Astrocyte of the cerebellum (primary cell): ENCODE results near the gene RPS14.

ENCODE experiments used
- DNase-seq: peaks from one replicate; pipeline ENCODE4 v3.0.0-alpha.2; 2011; ENCODE audit warnings: low read depth
- H3K4me3 ChIP-seq: 2 replicates; pipeline ENCODE4 v1.5.1; 2011; ENCODE audit warnings: mild to moderate bottlenecking, low read depth, low read length, moderate library complexity
- in situ Hi-C: cut with HindIII; loops from 2 replicates; pipeline ENCODE4 v1.10.0; 2017; ENCODE audit warnings: low sequenced_read_pairs
- TF ChIP-seq, protein P1 (sequence below): IDR thresholded peaks from 2 replicates; pipeline ENCODE4 v1.5.1; 2012; ENCODE audit warnings: low read length, low read depth, moderate library complexity, mild to moderate bottlenecking; ENCODE audit errors: missing control alignments

The RPS14 gene

DNA sequence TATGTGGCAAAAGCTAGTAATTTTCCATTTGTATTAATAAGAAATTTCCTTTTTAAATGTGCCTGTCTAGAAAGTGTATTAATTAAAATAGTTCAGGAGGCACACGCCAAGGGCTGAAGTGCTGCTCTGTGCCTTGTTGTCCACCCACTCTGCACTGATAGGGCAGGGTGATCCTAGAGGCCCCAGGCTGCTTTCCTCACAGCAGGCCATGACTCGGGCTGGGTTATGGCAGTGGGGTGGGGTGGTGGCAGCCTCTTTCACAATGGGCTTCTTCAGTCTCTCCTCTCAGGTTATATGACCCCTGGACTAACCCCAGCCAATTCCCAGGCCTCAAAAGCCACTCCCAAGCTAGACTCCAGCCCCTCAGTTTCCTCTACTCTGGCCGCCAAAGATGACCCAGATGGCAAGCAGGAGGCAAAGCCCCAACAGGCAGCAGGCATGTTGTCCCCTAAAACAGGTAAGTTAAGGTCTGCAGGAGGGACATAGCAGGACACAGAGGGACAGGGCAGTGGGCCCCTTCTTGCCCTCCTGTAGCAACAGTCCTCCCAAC lies 56.4 kb downstream of the RPS14 start:
- no peak for DNase-seq
- H3K4me3 ChIP-seq, result no peak overlapping the region
- in situ Hi-C loops, result no loop called here
- TF ChIP-seq, protein P1, sequence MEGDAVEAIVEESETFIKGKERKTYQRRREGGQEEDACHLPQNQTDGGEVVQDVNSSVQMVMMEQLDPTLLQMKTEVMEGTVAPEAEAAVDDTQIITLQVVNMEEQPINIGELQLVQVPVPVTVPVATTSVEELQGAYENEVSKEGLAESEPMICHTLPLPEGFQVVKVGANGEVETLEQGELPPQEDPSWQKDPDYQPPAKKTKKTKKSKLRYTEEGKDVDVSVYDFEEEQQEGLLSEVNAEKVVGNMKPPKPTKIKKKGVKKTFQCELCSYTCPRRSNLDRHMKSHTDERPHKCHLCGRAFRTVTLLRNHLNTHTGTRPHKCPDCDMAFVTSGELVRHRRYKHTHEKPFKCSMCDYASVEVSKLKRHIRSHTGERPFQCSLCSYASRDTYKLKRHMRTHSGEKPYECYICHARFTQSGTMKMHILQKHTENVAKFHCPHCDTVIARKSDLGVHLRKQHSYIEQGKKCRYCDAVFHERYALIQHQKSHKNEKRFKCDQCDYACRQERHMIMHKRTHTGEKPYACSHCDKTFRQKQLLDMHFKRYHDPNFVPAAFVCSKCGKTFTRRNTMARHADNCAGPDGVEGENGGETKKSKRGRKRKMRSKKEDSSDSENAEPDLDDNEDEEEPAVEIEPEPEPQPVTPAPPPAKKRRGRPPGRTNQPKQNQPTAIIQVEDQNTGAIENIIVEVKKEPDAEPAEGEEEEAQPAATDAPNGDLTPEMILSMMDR, result no peak

DNA sequence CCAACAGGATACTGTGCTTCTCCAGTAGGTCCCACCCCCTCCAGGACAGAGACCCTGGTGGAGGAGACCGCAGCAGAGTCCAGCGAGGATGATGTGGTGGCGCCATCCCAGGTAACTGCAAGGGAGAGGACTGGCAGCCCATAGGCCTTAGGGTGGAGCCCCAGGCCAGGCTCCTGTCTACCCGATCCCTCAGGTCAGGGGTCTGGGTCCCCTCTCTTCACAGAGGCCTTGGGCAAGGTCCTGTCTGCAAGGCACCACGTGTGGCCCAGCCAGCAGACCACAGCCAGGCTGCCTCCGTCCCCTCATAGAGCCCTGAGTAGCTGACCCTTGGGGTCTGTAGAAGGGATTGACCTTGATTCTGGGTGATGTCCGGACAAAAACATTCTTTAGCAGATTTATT lies 56.9 kb downstream of the RPS14 start:
- in situ Hi-C loops, result no loop called here
- DNase-seq, result no peak
- TF ChIP-seq, protein P1, result no peak
- no peak overlapping the region for H3K4me3 ChIP-seq
